ENCODE data around the gene CAPN13. TPM values are rescaled to one million over a fixed set of nuclear protein-coding genes. Genes with fewer than 3 reads are reported as not detected.

The CAPN13 gene
- total and polyA plus RNA-seq, 2 of the 4 experiments (the other 2 are of a cell fraction) = not detected

- Histone ChIP-seq H2BK15ac (ENCODE audit: low read depth, low read length) (no peak overlapping the region), H3K9me1 (ENCODE audit: insufficient read depth, low read length) (no peaks in the 10 kb centered on the region), H3K79me1 (ENCODE audit: low read depth in 1 of 2, low read length in 2 of 2) (no peaks in the 10 kb centered on the region), H2AK5ac (ENCODE audit: low read depth, low read length) (no peak overlapping the region), H3K14ac (replicated peaks; ENCODE audit: low read depth, low read length) (no peak overlapping the region), H3K4me1 (ENCODE audit: control insufficient read depth, insufficient read depth, low read length) (no peaks in the 10 kb centered on the region), H3K4me2 (ENCODE audit: low read depth, low read length) (no peak overlapping the region), H2AK9ac (replicated peaks; ENCODE audit: low read depth, low read length, poor library complexity) (no peak overlapping the region), H3K18ac (ENCODE audit: low read depth, low read length) (no peak overlapping the region), H3K9me3 (ENCODE audit: control insufficient read depth, insufficient read depth, low read length) (no peaks in the 10 kb centered on the region), H2BK20ac (ENCODE audit: low read depth, low read length) (no peak overlapping the region), H3K36me3 (ENCODE audit: control insufficient read depth, insufficient read depth, low read length) (no peaks in the 10 kb centered on the region), H3K4me3 (ENCODE audit: insufficient read depth, low read depth, low read length) (no peak overlapping the region), H2BK120ac (ENCODE audit: low read depth, low read length) (no peak overlapping the region), H3K23ac (ENCODE audit: low read depth, low read length) (no peak overlapping the region), H4K91ac (ENCODE audit: insufficient read depth, low read depth, low read length) (no peak overlapping the region), H3K27me3 (ENCODE audit: control insufficient read depth, insufficient read depth, low read length) (peaks cover 3% of the 10 kb centered on the region; the same call in 1 of the 2 replicates), H2BK5ac (ENCODE audit: low read depth, low read length, poor library complexity, severe bottlenecking) (no peak overlapping the region), H4K5ac (ENCODE audit: low read depth, low read length) (no peak overlapping the region), H3K9ac (ENCODE audit: low read depth, low read length) (no peak overlapping the region), H4K8ac (ENCODE audit: low read depth in 2 of 2, low read length in 2 of 2) (no peak overlapping the region), H3K56ac (ENCODE audit: extremely low read depth, insufficient read depth, low read length) (no peak overlapping the region), H2AFZ (replicated peaks; ENCODE audit: low read length, poor library complexity) (no peak overlapping the region), H4K20me1 (ENCODE audit: insufficient read depth, low read length) (no peaks in the 10 kb centered on the region), H3K4ac (ENCODE audit: low read depth, low read length) (no peak overlapping the region), H3K27ac (ENCODE audit: insufficient read depth, low read length) (no peak overlapping the region)
- ATAC-seq (ENCODE audit: low read depth) = no peak
- CTCF ChIA-PET = no interaction called here
- intact Hi-C loops (cut with micrococcal nuclease) (no loop called here), in situ Hi-C loops (cut with MboI; ENCODE audit: low sequenced_read_pairs) (no loop called here), dilution Hi-C loops (cut with HindIII; ENCODE audit: low sequenced_read_pairs, unreplicated experiment) (no loop called here)
- DNase-seq = no peak
- 13% methylated on average over 2 of the region's 4 CpGs; no CpG with 5 or more reads in 1 of the 2 experiments for WGBS, 2 experiments (ENCODE audit: extremely low coverage in 2 of 2, insufficient read length in 1 of 2)
- TF ChIP-seq CHD1 (IDR thresholded peaks at IDR 0.05; ENCODE audit: low read depth, low read length) = no peak
- no peak for TF ChIP-seq MAFK (IDR thresholded peaks at IDR 0.05; ENCODE audit: low read depth, low read length)
- no peak for TF ChIP-seq ELK1 (IDR thresholded peaks at IDR 0.05; ENCODE audit: borderline replicate concordance, low read depth, low read length)
- TF ChIP-seq RFX5 (IDR thresholded peaks at IDR 0.05; ENCODE audit: low read depth, low read length) = no peak
- TF ChIP-seq BHLHE40 (IDR thresholded peaks at IDR 0.05; ENCODE audit: low read depth, low read length) = no peak
- TF ChIP-seq RCOR1 (IDR thresholded peaks at IDR 0.05; ENCODE audit: insufficient replicate concordance, low read length) = no peak
- TF ChIP-seq MXI1 (IDR thresholded peaks at IDR 0.05; ENCODE audit: borderline replicate concordance, low read depth, low read length) = no peak
- no peak for TF ChIP-seq USF2 (IDR thresholded peaks at IDR 0.05; ENCODE audit: low read depth, low read length)
- TF ChIP-seq FOS (IDR thresholded peaks at IDR 0.05; ENCODE audit: low read depth, low read length) = no peak
- TF ChIP-seq RAD21 (IDR thresholded peaks at IDR 0.05; ENCODE audit: low read length) = no peak
- no peak for TF ChIP-seq CTCF (conservative IDR thresholded peaks at IDR 0.05; ENCODE audit: low read depth, low read length)
- no peak for TF ChIP-seq POLR2A (IDR thresholded peaks at IDR 0.05; ENCODE audit: low read depth, low read length)
- no peak for TF ChIP-seq MAZ (IDR thresholded peaks at IDR 0.05; ENCODE audit: borderline replicate concordance, low read depth, low read length)
- no peak for TF ChIP-seq SMC3 (IDR thresholded peaks at IDR 0.05; ENCODE audit: low read depth, low read length)
- TF ChIP-seq CEBPB (IDR thresholded peaks at IDR 0.05; ENCODE audit: low read depth, low read length) = no peak
- TF ChIP-seq NFE2L2 (IDR thresholded peaks at IDR 0.05; ENCODE audit: low read depth, low read length) = no peak
- POLR2A ChIA-PET (ENCODE audit: unreplicated experiment) = no interaction called here
- no TSS peak for BruUV-seq (replicated peaks)
Observed at GRCh38 chr2:30796699-30797098, 10.5 kb downstream of the CAPN13 start.
